ENCODE data around the gene MXI1.

MXI1 gene

GRCh38 chr10:110216240-110216639 lies 8.8 kb downstream of the MXI1 start:
- DNase-seq = no peak

- no peak for DNase-seq
These were observed 9.7 kb downstream of the MXI1 start for GRCh38 chr10:110216942-110217661.

GRCh38 chr10:110217662-110218008 lies 10.2 kb downstream of the MXI1 start:
- no peak for DNase-seq

GRCh38 chr10:110218632-110219031 lies 11.2 kb downstream of the MXI1 start:
- DNase-seq = no peak

- no peak for DNase-seq
These were observed 12.5 kb downstream of the MXI1 start for GRCh38 chr10:110219884-110220283.

GRCh38 chr10:110220398-110220797 lies 13.0 kb downstream of the MXI1 start:
- DNase-seq = no peak

- DNase-seq = no peak
These were observed 13.8 kb downstream of the MXI1 start for GRCh38 chr10:110221044-110221720.

- peak; percentile 78 to 84 for DNase-seq
These were observed 14.4 kb downstream of the MXI1 start for GRCh38 chr10:110221721-110222261.

- no peak for DNase-seq
These were observed 15.4 kb downstream of the MXI1 start for GRCh38 chr10:110222641-110223297.

GRCh38 chr10:110223298-110223925 lies 16.0 kb downstream of the MXI1 start:
- DNase-seq = no peak

GRCh38 chr10:110224992-110225391 lies 17.6 kb downstream of the MXI1 start:
- no peak for DNase-seq

GRCh38 chr10:110225441-110225755 lies 18.0 kb downstream of the MXI1 start:
- no peak for DNase-seq

- DNase-seq = peak; percentile 88 to 91
These were observed 18.5 kb downstream of the MXI1 start for GRCh38 chr10:110225756-110226542.

- DNase-seq = peak; percentile 86 to 87
These were observed 19.1 kb downstream of the MXI1 start for GRCh38 chr10:110226543-110226925.

- DNase-seq = peak; percentile 61 to 70
These were observed 19.7 kb downstream of the MXI1 start for GRCh38 chr10:110226926-110227641.

GRCh38 chr10:110228066-110228465 lies 20.7 kb downstream of the MXI1 start:
- no peak for DNase-seq

- no peak for DNase-seq
These were observed 21.8 kb downstream of the MXI1 start for GRCh38 chr10:110229155-110229554.

GRCh38 chr10:110233846-110234245 lies 26.4 kb downstream of the MXI1 start:
- DNase-seq = no peak

- DNase-seq = no peak
These were observed 30.6 kb downstream of the MXI1 start for GRCh38 chr10:110237894-110238480.

- DNase-seq = no peak
These were observed 32.5 kb downstream of the MXI1 start for GRCh38 chr10:110239892-110240291.

- no peak for DNase-seq
These were observed 34.0 kb downstream of the MXI1 start for GRCh38 chr10:110241407-110241806.

GRCh38 chr10:110241841-110242240 lies 34.4 kb downstream of the MXI1 start:
- no peak for DNase-seq

Data from activated T-cell treated with anti-CD3 and anti-CD28 coated beads, Interleukin-2, amount 50 U/mL, for 48 hours (primary cell).